HCT116 (cell line): Measurements from ENCODE around the gene ENHO.

Source experiments
- POLR2A ChIP-seq: IDR thresholded peaks from 2 replicates; pipeline ENCODE4 v1.7.0; 2011; ENCODE audit warnings: borderline replicate concordance; ENCODE audit not compliant: insufficient read depth, insufficient read length; ENCODE audit errors: extremely low read depth
- RAD21 ChIP-seq: IDR thresholded peaks from 2 replicates; pipeline ENCODE4 v1.6.1; 2012; ENCODE audit warnings: low read depth, mild to moderate bottlenecking
- TF ChIP-seq, protein P1 (sequence below), 3 experiments: fragments of 200-600 bp in 1 of 3; sonication (generic) in 1 of 3; IDR thresholded peaks in 2 of 3; conservative IDR thresholded peaks in 1 of 3; 2 replicates each; pipeline ENCODE4 v1.5.1; 2012 to 2017; ENCODE audit warnings: low read depth in 2 of 3, low read length in 2 of 3, antibody characterized with exemption in 1 of 3, borderline replicate concordance in 1 of 3, control low read depth in 1 of 3, mild to moderate bottlenecking in 1 of 3, mixed read lengths in 1 of 3, mixed run types in 1 of 3, moderate library complexity in 1 of 3; ENCODE audit not compliant: insufficient read depth in 1 of 3

DNA sequence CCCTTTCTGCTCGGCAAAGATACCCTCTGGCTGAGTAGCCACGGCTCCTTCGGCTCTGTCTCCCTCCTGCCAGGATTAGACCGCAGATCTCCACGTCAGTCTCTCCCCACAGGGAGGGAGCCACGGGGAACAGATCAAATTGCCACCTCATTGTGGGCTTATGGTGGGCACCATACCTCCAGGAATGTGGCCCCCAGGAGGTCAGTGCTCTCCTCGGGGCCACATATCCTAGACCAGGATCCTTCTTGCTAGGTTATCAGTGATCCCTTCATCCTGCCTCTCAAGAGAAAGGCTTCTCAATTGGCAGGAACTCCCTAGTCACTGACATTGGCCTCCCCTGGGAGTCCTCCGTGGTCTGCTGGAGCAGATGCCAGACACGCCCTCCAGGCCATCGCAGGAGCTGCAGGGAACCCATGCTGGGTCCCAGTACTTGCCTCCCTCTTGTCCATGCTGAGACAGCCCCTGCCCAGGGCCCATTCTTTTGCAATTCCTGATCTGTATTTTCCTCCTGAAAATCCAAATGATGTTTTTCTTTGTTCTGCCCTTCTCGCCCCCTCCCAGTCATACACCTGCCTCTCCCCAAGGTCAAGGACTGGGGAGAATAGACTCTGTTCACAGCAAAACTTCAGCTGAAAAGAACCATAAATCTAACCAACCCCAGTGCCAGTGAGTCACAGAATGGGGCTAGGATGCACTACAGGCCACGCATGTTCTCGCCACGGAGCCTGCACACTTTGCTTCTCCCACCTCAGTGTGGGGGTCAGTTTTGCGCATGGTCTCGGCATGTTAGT lies 31.6 kb upstream of the ENHO start:
- TF ChIP-seq POLR2A (no peak), RAD21 (no peak)
- TF ChIP-seq, protein P1, sequence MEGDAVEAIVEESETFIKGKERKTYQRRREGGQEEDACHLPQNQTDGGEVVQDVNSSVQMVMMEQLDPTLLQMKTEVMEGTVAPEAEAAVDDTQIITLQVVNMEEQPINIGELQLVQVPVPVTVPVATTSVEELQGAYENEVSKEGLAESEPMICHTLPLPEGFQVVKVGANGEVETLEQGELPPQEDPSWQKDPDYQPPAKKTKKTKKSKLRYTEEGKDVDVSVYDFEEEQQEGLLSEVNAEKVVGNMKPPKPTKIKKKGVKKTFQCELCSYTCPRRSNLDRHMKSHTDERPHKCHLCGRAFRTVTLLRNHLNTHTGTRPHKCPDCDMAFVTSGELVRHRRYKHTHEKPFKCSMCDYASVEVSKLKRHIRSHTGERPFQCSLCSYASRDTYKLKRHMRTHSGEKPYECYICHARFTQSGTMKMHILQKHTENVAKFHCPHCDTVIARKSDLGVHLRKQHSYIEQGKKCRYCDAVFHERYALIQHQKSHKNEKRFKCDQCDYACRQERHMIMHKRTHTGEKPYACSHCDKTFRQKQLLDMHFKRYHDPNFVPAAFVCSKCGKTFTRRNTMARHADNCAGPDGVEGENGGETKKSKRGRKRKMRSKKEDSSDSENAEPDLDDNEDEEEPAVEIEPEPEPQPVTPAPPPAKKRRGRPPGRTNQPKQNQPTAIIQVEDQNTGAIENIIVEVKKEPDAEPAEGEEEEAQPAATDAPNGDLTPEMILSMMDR (IDR thresholded peaks at IDR 0.05 in 2 of 3, conservative IDR thresholded peaks at IDR 0.05 in 1 of 3; ENCODE audit: borderline replicate concordance in 1 of 3, insufficient read depth in 1 of 3, low read depth in 2 of 3, low read length in 2 of 3), result no peak
